K562 (cell line): Measurements from ENCODE around the gene MYO3B. TPM values are rescaled to one million over a fixed set of nuclear protein-coding genes. Genes with fewer than 3 reads are reported as not detected.

Source experiments
- COPS2 ChIP-seq: fragments of 450-650 bp; conservative IDR thresholded peaks from 2 replicates; pipeline ENCODE4 v1.6.1; 2016; ENCODE audit warnings: mild to moderate bottlenecking, moderate library complexity
- CTCFL ChIP-seq: IDR thresholded peaks from 2 replicates; pipeline ENCODE4 v1.6.1; 2011; ENCODE audit warnings: borderline replicate concordance, low read depth, mild to moderate bottlenecking, moderate library complexity, low read length; ENCODE audit not compliant: insufficient read depth, poor library complexity, severe bottlenecking
- EP400 ChIP-seq: fragments of 450-650 bp; IDR thresholded peaks from 2 replicates; pipeline ENCODE4 v1.6.1; 2017; ENCODE audit warnings: antibody characterized with exemption, mild to moderate bottlenecking, moderate library complexity
- FIP1L1 ChIP-seq: fragments of 200-400 bp; formaldehyde crosslinking; IDR thresholded peaks from 2 replicates; pipeline ENCODE4 v1.6.1; 2018; ENCODE audit warnings: mild to moderate bottlenecking, low read depth, low read length; ENCODE audit not compliant: poor library complexity, severe bottlenecking
- GMEB1 ChIP-seq: fragments of 250-450 bp; sonication (Bioruptor Pico); IDR thresholded peaks from 2 replicates; pipeline ENCODE4 v1.4.0; 2020; ENCODE audit warnings: mild to moderate bottlenecking
- GTF2B ChIP-seq: IDR thresholded peaks from 2 replicates; pipeline ENCODE4 v1.6.1; 2011; ENCODE audit not compliant: insufficient read length; ENCODE audit errors: extremely low read depth
- HDAC2 ChIP-seq: fragments of 450-650 bp; IDR thresholded peaks from 2 replicates; pipeline ENCODE4 v1.6.1; 2016; ENCODE audit warnings: mild to moderate bottlenecking
- HMG20B ChIP-seq: fragments of 250-450 bp; sonication (Bioruptor Pico); IDR thresholded peaks from 2 replicates; pipeline ENCODE4 v1.5.0; 2021; ENCODE audit warnings: mild to moderate bottlenecking
- MCM2 ChIP-seq: fragments of 450-650 bp; IDR thresholded peaks from 2 replicates; pipeline ENCODE4 v1.6.1; 2017; ENCODE audit warnings: low read depth, mild to moderate bottlenecking
- PRMT5 ChIP-seq: sonication (generic); formaldehyde crosslinking; IDR thresholded peaks from 2 replicates; pipeline ENCODE4 v1.5.0; 2020; ENCODE audit warnings: missing genetic modification reagents
- ZKSCAN1 ChIP-seq: fragments of 150-350 bp; IDR thresholded peaks from 2 replicates; pipeline ENCODE4 v1.6.1; 2016; ENCODE audit warnings: low read depth, low read length
- polyA plus RNA-seq, 8 experiments: library from polyadenylated mRNA; depleted of rRNA in 4 of 8; stranded (reverse) in 5 of 8; unstranded in 3 of 8; fragments of >200 nt; fragmentation: Nextera tagmentation in 2 of 8; fragmentation: Illumina TruSeq in 1 of 8; extraction: Ambion mirVana in 2 of 8; extraction: Trizol in 1 of 8; gene quantifications; 2 replicates each; pipeline versions ENCODE4 v1.2.1 to v1.2.3, GENCODE V29; 2011 to 2014; ENCODE audit warnings: inconsistent platforms in 1 of 8, missing spikeins in 1 of 8
- total RNA-seq, 7 experiments: library from RNA; depleted of rRNA in 6 of 7; stranded (reverse); fragments of >200 nt in 6 of 7; fragmentation: Illumina TruSeq in 2 of 7; extraction: Trizol in 2 of 7; gene quantifications; 2 replicates each; pipeline versions ENCODE4 v1.2.1 to v1.2.3, GENCODE V29; 2011 to 2021; ENCODE audit warnings: low replicate concordance in 1 of 7
- TF ChIP-seq, protein P1 (sequence below): fragments of 450-650 bp; IDR thresholded peaks from 2 replicates; pipeline ENCODE4 v1.6.1; 2016; ENCODE audit warnings: low read depth
- TF ChIP-seq, protein P2 (sequence below): sonication (generic); formaldehyde crosslinking; IDR thresholded peaks from 2 replicates; pipeline ENCODE4 v1.8.0; 2022; ENCODE audit warnings: missing genetic modification reagents, mild to moderate bottlenecking, moderate library complexity, borderline replicate concordance

Gene MYO3B
- total and polyA plus RNA-seq, 9 of the 15 experiments (the other 6 are each of a cell fraction or from before 2014, with no cell fraction given): 2.7 to 6.5 (median 3.6) TPM

GRCh38 chr2:170243118-170243837 lies 65.3 kb downstream of the MYO3B start (continued):
- TF ChIP-seq, protein P1, sequence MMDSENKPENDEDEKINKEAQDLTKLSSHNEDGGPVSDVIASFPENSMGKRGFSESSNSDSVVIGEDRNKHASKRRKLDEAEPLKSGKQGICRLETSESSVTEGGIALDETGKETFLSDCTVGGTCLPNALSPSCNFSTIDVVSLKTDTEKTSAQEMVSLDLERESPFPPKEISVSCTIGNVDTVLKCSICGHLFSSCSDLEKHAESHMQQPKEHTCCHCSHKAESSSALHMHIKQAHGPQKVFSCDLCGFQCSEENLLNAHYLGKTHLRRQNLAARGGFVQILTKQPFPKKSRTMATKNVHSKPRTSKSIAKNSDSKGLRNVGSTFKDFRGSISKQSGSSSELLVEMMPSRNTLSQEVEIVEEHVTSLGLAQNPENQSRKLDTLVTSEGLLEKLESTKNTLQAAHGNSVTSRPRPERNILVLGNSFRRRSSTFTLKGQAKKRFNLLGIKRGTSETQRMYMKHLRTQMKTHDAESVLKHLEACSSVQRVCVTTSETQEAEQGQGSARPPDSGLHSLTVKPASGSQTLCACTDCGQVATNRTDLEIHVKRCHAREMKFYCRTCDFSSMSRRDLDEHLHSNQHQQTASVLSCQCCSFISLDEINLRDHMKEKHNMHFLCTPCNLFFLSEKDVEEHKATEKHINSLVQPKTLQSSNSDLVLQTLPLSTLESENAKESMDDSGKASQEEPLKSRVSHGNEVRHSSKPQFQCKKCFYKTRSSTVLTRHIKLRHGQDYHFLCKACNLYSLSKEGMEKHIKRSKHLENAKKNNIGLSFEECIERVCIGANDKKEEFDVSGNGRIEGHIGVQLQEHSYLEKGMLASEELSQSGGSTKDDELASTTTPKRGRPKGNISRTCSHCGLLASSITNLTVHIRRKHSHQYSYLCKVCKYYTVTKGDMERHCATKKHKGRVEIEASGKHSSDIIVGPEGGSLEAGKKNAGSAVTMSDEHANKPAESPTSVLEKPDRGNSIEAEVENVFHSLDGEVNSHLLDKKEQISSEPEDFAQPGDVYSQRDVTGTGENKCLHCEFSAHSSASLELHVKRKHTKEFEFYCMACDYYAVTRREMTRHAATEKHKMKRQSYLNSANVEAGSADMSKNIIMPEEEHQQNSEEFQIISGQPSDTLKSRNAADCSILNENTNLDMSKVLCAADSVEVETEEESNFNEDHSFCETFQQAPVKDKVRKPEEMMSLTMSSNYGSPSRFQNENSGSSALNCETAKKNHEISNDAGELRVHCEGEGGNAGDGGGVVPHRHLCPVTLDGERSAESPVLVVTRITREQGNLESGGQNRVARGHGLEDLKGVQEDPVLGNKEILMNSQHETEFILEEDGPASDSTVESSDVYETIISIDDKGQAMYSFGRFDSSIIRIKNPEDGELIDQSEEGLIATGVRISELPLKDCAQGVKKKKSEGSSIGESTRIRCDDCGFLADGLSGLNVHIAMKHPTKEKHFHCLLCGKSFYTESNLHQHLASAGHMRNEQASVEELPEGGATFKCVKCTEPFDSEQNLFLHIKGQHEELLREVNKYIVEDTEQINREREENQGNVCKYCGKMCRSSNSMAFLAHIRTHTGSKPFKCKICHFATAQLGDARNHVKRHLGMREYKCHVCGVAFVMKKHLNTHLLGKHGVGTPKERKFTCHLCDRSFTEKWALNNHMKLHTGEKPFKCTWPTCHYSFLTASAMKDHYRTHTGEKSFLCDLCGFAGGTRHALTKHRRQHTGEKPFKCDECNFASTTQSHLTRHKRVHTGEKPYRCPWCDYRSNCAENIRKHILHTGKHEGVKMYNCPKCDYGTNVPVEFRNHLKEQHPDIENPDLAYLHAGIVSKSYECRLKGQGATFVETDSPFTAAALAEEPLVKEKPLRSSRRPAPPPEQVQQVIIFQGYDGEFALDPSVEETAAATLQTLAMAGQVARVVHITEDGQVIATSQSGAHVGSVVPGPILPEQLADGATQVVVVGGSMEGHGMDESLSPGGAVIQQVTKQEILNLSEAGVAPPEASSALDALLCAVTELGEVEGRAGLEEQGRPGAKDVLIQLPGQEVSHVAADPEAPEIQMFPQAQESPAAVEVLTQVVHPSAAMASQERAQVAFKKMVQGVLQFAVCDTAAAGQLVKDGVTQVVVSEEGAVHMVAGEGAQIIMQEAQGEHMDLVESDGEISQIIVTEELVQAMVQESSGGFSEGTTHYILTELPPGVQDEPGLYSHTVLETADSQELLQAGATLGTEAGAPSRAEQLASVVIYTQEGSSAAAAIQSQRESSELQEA: no peak
- TF ChIP-seq GMEB1 (no peak), PRMT5 (CRISPR knock-in tag) (no peak), CTCFL (no peak), HDAC2 (no peak), MCM2 (no peak), HMG20B (CRISPR knock-in tag) (no peak), COPS2 (no peak), GTF2B (no peak), EP400 (no peak; the same call in 1 of the 2 replicates), FIP1L1 (no peak), ZKSCAN1 (no peak)
- TF ChIP-seq, protein P2, sequence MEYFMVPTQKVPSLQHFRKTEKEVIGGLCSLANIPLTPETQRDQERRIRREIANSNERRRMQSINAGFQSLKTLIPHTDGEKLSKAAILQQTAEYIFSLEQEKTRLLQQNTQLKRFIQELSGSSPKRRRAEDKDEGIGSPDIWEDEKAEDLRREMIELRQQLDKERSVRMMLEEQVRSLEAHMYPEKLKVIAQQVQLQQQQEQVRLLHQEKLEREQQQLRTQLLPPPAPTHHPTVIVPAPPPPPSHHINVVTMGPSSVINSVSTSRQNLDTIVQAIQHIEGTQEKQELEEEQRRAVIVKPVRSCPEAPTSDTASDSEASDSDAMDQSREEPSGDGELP (CRISPR knock-in tag): peak; percentile 47; the same call in 1 of the 2 replicates
